ENCODE measurements around the gene DUSP10. TPM values are rescaled to one million over a fixed set of nuclear protein-coding genes. Genes with fewer than 3 reads are reported as not detected.

DUSP10 gene
- total RNA-seq, 1 donor from 2014 or later = 65.8 TPM

DNA sequence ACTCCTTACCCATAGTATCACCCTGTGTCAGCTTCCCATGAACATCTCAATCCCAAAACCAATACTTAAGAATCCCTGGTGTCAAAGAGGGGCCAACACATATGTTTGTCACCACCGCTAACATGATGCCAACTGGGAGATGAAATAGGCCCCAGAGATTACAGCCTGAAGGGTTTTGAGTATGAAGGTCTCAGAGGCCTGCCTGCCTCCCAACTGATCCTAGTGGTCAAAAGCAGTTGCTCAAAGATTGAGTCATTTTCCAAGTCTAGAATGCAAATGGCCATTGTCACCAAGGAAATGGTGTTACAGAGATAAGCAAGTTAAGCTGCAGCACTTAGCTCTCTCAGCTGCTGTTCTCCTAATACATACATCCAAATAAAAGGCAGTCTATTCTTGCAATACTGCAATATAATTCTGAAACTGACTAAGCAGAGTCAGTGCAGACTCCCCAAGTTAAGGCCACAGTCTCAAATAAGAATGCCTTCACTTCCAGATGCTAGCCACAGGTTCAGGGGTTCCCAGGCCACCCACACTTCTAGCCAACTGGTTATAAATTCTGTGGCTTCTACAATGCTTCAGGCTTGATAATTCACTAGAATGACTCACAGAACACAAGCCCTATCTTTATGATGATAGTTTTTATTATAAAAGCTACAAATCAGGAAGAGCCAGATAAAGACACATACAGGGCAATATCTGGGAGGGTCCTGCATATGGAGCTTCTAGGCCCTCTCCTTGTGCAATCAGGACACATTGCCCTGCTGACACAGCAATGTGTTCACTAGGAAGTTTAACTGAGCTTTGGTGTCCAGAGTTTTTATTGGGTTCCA, 18.7 kb downstream of the DUSP10 start:
- Histone ChIP-seq H3K4me3 (ENCODE audit: low read depth, low read length) (no peak overlapping the region), H3K36me3 (ENCODE audit: control insufficient read depth, insufficient read depth, low read length) (peaks cover 2% of the 10 kb centered on the region), H3K27me3 (ENCODE audit: control insufficient read depth, insufficient read depth, low read length) (no peaks in the 10 kb centered on the region)
- TF ChIP-seq, protein P1, sequence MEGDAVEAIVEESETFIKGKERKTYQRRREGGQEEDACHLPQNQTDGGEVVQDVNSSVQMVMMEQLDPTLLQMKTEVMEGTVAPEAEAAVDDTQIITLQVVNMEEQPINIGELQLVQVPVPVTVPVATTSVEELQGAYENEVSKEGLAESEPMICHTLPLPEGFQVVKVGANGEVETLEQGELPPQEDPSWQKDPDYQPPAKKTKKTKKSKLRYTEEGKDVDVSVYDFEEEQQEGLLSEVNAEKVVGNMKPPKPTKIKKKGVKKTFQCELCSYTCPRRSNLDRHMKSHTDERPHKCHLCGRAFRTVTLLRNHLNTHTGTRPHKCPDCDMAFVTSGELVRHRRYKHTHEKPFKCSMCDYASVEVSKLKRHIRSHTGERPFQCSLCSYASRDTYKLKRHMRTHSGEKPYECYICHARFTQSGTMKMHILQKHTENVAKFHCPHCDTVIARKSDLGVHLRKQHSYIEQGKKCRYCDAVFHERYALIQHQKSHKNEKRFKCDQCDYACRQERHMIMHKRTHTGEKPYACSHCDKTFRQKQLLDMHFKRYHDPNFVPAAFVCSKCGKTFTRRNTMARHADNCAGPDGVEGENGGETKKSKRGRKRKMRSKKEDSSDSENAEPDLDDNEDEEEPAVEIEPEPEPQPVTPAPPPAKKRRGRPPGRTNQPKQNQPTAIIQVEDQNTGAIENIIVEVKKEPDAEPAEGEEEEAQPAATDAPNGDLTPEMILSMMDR (IDR thresholded peaks at IDR 0.05; ENCODE audit: insufficient read depth, low read length, poor library complexity, severe bottlenecking) = no peak
- no peak for DNase-seq (ENCODE audit: low read depth)

DNA sequence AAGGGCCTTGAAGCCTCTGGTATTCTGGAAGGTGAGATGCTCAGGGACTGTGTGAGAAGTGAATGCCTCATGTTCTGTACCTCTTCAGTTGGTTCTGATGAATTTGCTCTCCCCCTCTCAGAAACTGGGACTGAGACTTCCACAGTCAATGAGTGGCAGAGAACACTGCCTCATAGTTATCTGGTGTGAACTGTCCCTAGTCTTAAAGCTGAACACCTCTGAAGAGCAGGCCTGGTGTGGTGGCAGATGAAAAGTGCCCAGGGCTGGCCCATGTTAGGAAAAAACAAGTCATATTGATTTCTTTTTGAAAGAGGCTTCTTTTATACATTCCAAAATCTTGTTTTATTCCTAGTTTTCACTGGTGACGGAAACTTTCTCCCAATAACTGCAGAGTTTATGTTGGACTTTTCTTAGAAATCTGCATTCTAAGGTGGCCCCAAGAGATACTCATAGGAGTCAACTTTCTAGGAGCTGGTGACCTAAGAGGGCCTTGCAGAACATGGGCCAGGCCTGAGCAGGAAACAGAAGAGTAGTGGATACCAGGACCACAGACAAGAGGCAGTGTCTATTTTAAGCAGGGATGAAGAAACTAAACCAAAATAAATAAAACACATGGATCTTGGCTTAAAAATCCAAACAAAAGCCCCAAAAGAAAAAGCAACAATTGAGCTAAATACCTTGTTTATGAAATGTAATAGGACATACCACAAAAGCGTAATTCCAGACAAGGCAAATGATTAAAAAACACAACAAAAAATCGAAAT, 19.5 kb downstream of the DUSP10 start:
- TF ChIP-seq, protein P1 (IDR thresholded peaks at IDR 0.05; ENCODE audit: insufficient read depth, low read length, poor library complexity, severe bottlenecking) = no peak
- Histone ChIP-seq H3K36me3 (ENCODE audit: control insufficient read depth, insufficient read depth, low read length) (peaks cover 2% of the 10 kb centered on the region), H3K4me3 (ENCODE audit: low read depth, low read length) (no peak overlapping the region), H3K27me3 (ENCODE audit: control insufficient read depth, insufficient read depth, low read length) (no peaks in the 10 kb centered on the region)
- no peak for DNase-seq (ENCODE audit: low read depth)

DNA sequence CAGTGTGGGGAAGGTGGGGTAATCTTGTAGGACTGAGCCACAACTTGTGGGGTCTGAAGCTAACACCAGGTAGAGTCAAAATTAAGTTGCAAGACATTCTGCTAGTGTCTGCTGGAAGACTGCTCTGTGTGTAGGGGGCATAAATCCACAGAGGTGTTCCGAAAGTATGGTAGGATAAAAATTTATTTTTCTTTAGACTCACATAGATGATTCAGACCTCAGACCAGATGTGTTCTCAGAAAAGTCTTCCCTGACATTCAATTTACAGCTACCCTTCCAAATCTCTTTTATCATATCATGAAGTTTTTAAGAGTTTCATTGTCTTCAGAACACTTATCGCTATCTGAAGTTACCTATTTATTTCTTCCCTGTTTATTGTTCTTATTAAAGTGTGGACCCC, 21.3 kb downstream of the DUSP10 start:
- Histone ChIP-seq H3K36me3 (ENCODE audit: control insufficient read depth, insufficient read depth, low read length) (peaks cover 2% of the 10 kb centered on the region), H3K4me3 (ENCODE audit: low read depth, low read length) (no peak overlapping the region), H3K27me3 (ENCODE audit: control insufficient read depth, insufficient read depth, low read length) (no peaks in the 10 kb centered on the region)
- TF ChIP-seq, protein P1 (IDR thresholded peaks at IDR 0.05; ENCODE audit: insufficient read depth, low read length, poor library complexity, severe bottlenecking) = no peak
- no peak for DNase-seq (ENCODE audit: low read depth)

DNA sequence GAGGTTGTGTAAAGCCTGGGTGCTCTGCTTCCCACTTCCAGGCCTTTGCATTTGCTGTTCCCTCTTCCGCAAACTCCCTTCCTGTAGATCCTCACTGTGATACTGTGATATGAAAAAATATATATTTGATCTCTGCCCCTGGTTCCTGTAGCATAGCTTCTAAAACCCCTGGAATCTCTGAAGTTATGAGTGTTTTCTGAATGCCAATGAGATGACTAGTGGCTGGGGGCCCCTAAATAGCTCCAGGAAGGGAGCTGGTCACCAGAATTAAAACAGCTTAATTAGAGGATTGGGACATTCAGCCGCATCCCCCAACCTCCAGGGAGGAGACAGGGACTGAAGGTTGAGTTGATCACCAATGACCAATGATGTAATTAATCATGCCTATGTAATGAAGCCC, 21.9 kb downstream of the DUSP10 start:
- H3K4me3 ChIP-seq (ENCODE audit: low read depth, low read length) = no peak overlapping the region
- no peaks in the 10 kb centered on the region for H3K27me3 ChIP-seq (ENCODE audit: control insufficient read depth, insufficient read depth, low read length)
- TF ChIP-seq, protein P1 (IDR thresholded peaks at IDR 0.05; ENCODE audit: insufficient read depth, low read length, poor library complexity, severe bottlenecking) = no peak
- no peak for DNase-seq (ENCODE audit: low read depth)
- peaks cover 2% of the 10 kb centered on the region for H3K36me3 ChIP-seq (ENCODE audit: control insufficient read depth, insufficient read depth, low read length)

DNA sequence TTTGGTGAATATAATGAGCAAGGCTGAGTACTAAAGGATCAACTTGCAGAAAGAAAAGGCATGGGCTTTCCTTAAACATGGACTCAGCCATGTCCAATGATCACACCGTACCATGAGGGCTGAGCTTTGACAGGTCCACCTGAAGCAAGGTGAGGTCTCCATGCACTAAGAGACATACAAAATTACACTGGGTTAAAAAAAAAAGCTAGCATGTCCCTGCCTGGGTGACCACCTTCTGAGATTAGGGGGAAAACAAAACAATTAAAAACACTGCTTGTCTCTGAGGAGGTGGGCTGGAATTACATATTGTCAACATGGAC, 22.7 kb downstream of the DUSP10 start:
- Histone ChIP-seq H3K27me3 (ENCODE audit: control insufficient read depth, insufficient read depth, low read length) (no peaks in the 10 kb centered on the region), H3K4me3 (ENCODE audit: low read depth, low read length) (no peak overlapping the region), H3K36me3 (ENCODE audit: control insufficient read depth, insufficient read depth, low read length) (peaks cover 2% of the 10 kb centered on the region)
- no peak for DNase-seq (ENCODE audit: low read depth)
- TF ChIP-seq, protein P1 (IDR thresholded peaks at IDR 0.05; ENCODE audit: insufficient read depth, low read length, poor library complexity, severe bottlenecking) = no peak

Measured in kidney epithelial cell (primary cell).